Measurements from ENCODE around the gene GAS7.

GRCh38 chr17:10118788-10119130 lies 79.6 kb downstream of the GAS7 start:
- TF ChIP-seq, protein P1, sequence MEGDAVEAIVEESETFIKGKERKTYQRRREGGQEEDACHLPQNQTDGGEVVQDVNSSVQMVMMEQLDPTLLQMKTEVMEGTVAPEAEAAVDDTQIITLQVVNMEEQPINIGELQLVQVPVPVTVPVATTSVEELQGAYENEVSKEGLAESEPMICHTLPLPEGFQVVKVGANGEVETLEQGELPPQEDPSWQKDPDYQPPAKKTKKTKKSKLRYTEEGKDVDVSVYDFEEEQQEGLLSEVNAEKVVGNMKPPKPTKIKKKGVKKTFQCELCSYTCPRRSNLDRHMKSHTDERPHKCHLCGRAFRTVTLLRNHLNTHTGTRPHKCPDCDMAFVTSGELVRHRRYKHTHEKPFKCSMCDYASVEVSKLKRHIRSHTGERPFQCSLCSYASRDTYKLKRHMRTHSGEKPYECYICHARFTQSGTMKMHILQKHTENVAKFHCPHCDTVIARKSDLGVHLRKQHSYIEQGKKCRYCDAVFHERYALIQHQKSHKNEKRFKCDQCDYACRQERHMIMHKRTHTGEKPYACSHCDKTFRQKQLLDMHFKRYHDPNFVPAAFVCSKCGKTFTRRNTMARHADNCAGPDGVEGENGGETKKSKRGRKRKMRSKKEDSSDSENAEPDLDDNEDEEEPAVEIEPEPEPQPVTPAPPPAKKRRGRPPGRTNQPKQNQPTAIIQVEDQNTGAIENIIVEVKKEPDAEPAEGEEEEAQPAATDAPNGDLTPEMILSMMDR (IDR thresholded peaks at IDR 0.05): no peak
- TF ChIP-seq TP53 (CRISPR knock-in tag; IDR thresholded peaks at IDR 0.05): no peak
- no peak for TF ChIP-seq ATF1 (CRISPR knock-in tag; IDR thresholded peaks at IDR 0.05)
- TF ChIP-seq, protein P2, sequence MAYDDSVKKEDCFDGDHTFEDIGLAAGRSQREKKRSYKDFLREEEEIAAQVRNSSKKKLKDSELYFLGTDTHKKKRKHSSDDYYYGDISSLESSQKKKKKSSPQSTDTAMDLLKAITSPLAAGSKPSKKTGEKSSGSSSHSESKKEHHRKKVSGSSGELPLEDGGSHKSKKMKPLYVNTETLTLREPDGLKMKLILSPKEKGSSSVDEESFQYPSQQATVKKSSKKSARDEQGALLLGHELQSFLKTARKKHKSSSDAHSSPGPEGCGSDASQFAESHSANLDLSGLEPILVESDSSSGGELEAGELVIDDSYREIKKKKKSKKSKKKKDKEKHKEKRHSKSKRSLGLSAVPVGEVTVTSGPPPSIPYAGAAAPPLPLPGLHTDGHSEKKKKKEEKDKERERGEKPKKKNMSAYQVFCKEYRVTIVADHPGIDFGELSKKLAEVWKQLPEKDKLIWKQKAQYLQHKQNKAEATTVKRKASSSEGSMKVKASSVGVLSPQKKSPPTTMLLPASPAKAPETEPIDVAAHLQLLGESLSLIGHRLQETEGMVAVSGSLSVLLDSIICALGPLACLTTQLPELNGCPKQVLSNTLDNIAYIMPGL (CRISPR knock-in tag; IDR thresholded peaks at IDR 0.05): no peak
- TF ChIP-seq, protein P3, sequence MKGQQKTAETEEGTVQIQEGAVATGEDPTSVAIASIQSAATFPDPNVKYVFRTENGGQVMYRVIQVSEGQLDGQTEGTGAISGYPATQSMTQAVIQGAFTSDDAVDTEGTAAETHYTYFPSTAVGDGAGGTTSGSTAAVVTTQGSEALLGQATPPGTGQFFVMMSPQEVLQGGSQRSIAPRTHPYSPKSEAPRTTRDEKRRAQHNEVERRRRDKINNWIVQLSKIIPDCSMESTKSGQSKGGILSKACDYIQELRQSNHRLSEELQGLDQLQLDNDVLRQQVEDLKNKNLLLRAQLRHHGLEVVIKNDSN (CRISPR knock-in tag; IDR thresholded peaks at IDR 0.05): no peak
- TF ChIP-seq SMAD3 (CRISPR knock-in tag; IDR thresholded peaks at IDR 0.05; ENCODE audit: borderline replicate concordance): no peak
- TF ChIP-seq FOXJ3 (CRISPR knock-in tag; IDR thresholded peaks at IDR 0.05; ENCODE audit: borderline replicate concordance): no peak
- TF ChIP-seq ZSCAN18 (CRISPR knock-in tag; IDR thresholded peaks at IDR 0.05): no peak
- no peak for TF ChIP-seq ZNF121 (CRISPR knock-in tag; IDR thresholded peaks at IDR 0.05)
- TF ChIP-seq SOX15 (CRISPR knock-in tag; IDR thresholded peaks at IDR 0.05): no peak

All from WTC11 (cell line).